A673 (cell line): ENCODE results near the gene AGXT2.

Source experiments
- EZH2 ChIP-seq: fragments of 200-600 bp; sonication (generic); IDR thresholded peaks from 2 replicates; pipeline ENCODE4 v1.6.1; 2017; ENCODE audit warnings: borderline replicate concordance, low read depth, mild to moderate bottlenecking, mixed read lengths, antibody characterized with exemption, low read length; ENCODE audit not compliant: poor library complexity, severe bottlenecking
- TF ChIP-seq, protein P1 (sequence below): fragments of 300-800, 200-600 bp; sonication (generic); conservative IDR thresholded peaks from 2 replicates; pipeline ENCODE4 v1.5.1; 2017; ENCODE audit warnings: low read depth, mild to moderate bottlenecking, antibody characterized with exemption, low read length, moderate library complexity, mixed read lengths

- TF ChIP-seq, protein P1, sequence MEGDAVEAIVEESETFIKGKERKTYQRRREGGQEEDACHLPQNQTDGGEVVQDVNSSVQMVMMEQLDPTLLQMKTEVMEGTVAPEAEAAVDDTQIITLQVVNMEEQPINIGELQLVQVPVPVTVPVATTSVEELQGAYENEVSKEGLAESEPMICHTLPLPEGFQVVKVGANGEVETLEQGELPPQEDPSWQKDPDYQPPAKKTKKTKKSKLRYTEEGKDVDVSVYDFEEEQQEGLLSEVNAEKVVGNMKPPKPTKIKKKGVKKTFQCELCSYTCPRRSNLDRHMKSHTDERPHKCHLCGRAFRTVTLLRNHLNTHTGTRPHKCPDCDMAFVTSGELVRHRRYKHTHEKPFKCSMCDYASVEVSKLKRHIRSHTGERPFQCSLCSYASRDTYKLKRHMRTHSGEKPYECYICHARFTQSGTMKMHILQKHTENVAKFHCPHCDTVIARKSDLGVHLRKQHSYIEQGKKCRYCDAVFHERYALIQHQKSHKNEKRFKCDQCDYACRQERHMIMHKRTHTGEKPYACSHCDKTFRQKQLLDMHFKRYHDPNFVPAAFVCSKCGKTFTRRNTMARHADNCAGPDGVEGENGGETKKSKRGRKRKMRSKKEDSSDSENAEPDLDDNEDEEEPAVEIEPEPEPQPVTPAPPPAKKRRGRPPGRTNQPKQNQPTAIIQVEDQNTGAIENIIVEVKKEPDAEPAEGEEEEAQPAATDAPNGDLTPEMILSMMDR = no peak
- no peak for TF ChIP-seq EZH2
Observed at GRCh38 chr5:35032356-35032755, 15.4 kb downstream of the AGXT2 start.
